HG02870 (cell line): ENCODE measurements around the gene SIX5.

Experiments used
- ATAC-seq: cut with Tn5 transposase; IDR thresholded peaks from one replicate; pipeline ENCODE4 v1.9.1; 2021; ENCODE audit warnings: mild to moderate bottlenecking, moderate library complexity; ENCODE audit not compliant: unreplicated experiment

Gene SIX5

GRCh38 chr19:45716359-45717130, 52.5 kb downstream of the SIX5 start:
- no peak for ATAC-seq

- no peak for ATAC-seq
Observed at GRCh38 chr19:45715139-45715538, 53.9 kb downstream of the SIX5 start.
